Spinal cord (tissue), 10 donors: ENCODE measurements around the gene MPPED2. TPM values are rescaled to one million over a fixed set of nuclear protein-coding genes. Genes with fewer than 3 reads are reported as not detected.

Experiments
- DNase-seq, 6 donors: peaks; one replicate each; pipeline versions ENCODE4 v3.0.0 to v3.0.0-alpha.2; 2013 to 2015; ENCODE audit warnings: low spot score in 6 of 6, low read depth in 4 of 6
- H3K27ac ChIP-seq: one replicate; pipeline ENCODE4 v1.5.1; 2013; ENCODE audit warnings: low read depth, low read length, control low read depth
- H3K27me3 ChIP-seq: one replicate; pipeline ENCODE4 v1.6.1; 2013; ENCODE audit warnings: low read length; ENCODE audit not compliant: control insufficient read depth, insufficient read depth
- H3K36me3 ChIP-seq: one replicate; pipeline ENCODE4 v1.6.1; 2013; ENCODE audit warnings: low read length; ENCODE audit not compliant: control insufficient read depth, insufficient read depth
- H3K4me1 ChIP-seq: one replicate; pipeline ENCODE4 v1.6.1; 2013; ENCODE audit warnings: low read length; ENCODE audit not compliant: control insufficient read depth, insufficient read depth
- H3K4me3 ChIP-seq: one replicate; pipeline ENCODE4 v1.5.1; 2013; ENCODE audit warnings: low read depth, low read length, control low read depth
- H3K9me3 ChIP-seq: one replicate; pipeline ENCODE4 v1.6.1; 2013; ENCODE audit warnings: low read length; ENCODE audit not compliant: control insufficient read depth, insufficient read depth
- WGBS: methylation state at CpG from one replicate; pipeline ENCODE4 v1.1.5; 2013; ENCODE audit warnings: missing lambda C conversion rate; ENCODE audit not compliant: insufficient coverage; 5-methylcytosine and 5-hydroxymethylcytosine counted together
- polyA plus RNA-seq, 2 donors: library from polyadenylated mRNA; unstranded; fragments of 120-200 nt; gene quantifications; one replicate each; pipeline ENCODE4 v1.2.1, GENCODE V29; 2013; ENCODE audit not compliant: insufficient read length in 2 of 2
- total RNA-seq, 2 donors: library from RNA; depleted of rRNA in 1 of 2; stranded (reverse); fragments of 120-200 nt in 1 of 2; fragments of >200 nt in 1 of 2; gene quantifications; one replicate each; pipeline versions ENCODE4 v1.2.3 to v1.2.4, GENCODE V29; 2013 to 2014
- donor health status: healthy.

MPPED2 gene
- total and polyA plus RNA-seq, 4 donors: 30.7 to 72.2 (median 71.0) TPM

- Histone ChIP-seq H3K9me3 (no peaks in the 10 kb centered on the region), H3K4me3 (no peak overlapping the region), H3K4me1 (peaks cover 4% of the 10 kb centered on the region), H3K27ac (no peak overlapping the region), H3K27me3 (no peaks in the 10 kb centered on the region), H3K36me3 (no peaks in the 10 kb centered on the region)
- no peak for DNase-seq
- WGBS: no CpG with 5 or more reads among the region's 1 CpG
Measured at GRCh38 chr11:30453705-30454104, 132.4 kb downstream of the MPPED2 start.

- peaks cover 4% of the 10 kb centered on the region for H3K4me1 ChIP-seq
- no CpG with 5 or more reads among the region's 1 CpG for WGBS
Measured at GRCh38 chr11:30452842-30453241, 133.3 kb downstream of the MPPED2 start.

GRCh38 chr11:30452114-30452513 lies 134.0 kb downstream of the MPPED2 start:
- no peaks in the 10 kb centered on the region for H3K36me3 ChIP-seq
- H3K27me3 ChIP-seq: no peaks in the 10 kb centered on the region
- H3K4me3 ChIP-seq: no peak overlapping the region
- no peak for DNase-seq
- no peak overlapping the region for H3K27ac ChIP-seq
- peaks cover 4% of the 10 kb centered on the region for H3K4me1 ChIP-seq
- no peaks in the 10 kb centered on the region for H3K9me3 ChIP-seq
- WGBS: 79% methylated on average over 3 of the region's 4 CpGs

More at GRCh38 chr11:30452842-30453241, 133.3 kb downstream of the MPPED2 start:
- no peaks in the 10 kb centered on the region for H3K36me3 ChIP-seq
- no peaks in the 10 kb centered on the region for H3K9me3 ChIP-seq
- DNase-seq: no peak
- H3K27ac ChIP-seq: no peak overlapping the region
- no peak overlapping the region for H3K4me3 ChIP-seq
- no peaks in the 10 kb centered on the region for H3K27me3 ChIP-seq

GRCh38 chr11:30451626-30452025 lies 134.5 kb downstream of the MPPED2 start:
- H3K27ac ChIP-seq: no peak overlapping the region
- H3K36me3 ChIP-seq: no peaks in the 10 kb centered on the region
- no peaks in the 10 kb centered on the region for H3K27me3 ChIP-seq
- H3K4me3 ChIP-seq: no peak overlapping the region
- WGBS: 63% methylated on average over 4 of the region's 5 CpGs
- peaks cover 8% of the 10 kb centered on the region for H3K4me1 ChIP-seq
- DNase-seq: no peak
- no peaks in the 10 kb centered on the region for H3K9me3 ChIP-seq

GRCh38 chr11:30451167-30451566 lies 135.0 kb downstream of the MPPED2 start:
- WGBS: no CpG with 5 or more reads among the region's 1 CpG
- H3K27me3 ChIP-seq: no peaks in the 10 kb centered on the region
- no peak for DNase-seq
- no peak overlapping the region for H3K27ac ChIP-seq
- no peaks in the 10 kb centered on the region for H3K9me3 ChIP-seq
- no peak overlapping the region for H3K4me3 ChIP-seq
- H3K36me3 ChIP-seq: no peaks in the 10 kb centered on the region
- H3K4me1 ChIP-seq: peaks cover 12% of the 10 kb centered on the region

GRCh38 chr11:30447058-30447640 lies 139.0 kb downstream of the MPPED2 start:
- 40% methylated on average over 7 of the region's 9 CpGs for WGBS
- DNase-seq: peak in 1 of 6 donors; percentile 76
- Histone ChIP-seq H3K36me3 (no peaks in the 10 kb centered on the region), H3K27ac (no peak overlapping the region), H3K9me3 (no peaks in the 10 kb centered on the region), H3K27me3 (no peaks in the 10 kb centered on the region), H3K4me1 (peaks cover 10% of the 10 kb centered on the region), H3K4me3 (no peak overlapping the region)

GRCh38 chr11:30446520-30446919 lies 139.6 kb downstream of the MPPED2 start:
- Histone ChIP-seq H3K4me3 (no peak overlapping the region), H3K4me1 (peaks cover 8% of the 10 kb centered on the region), H3K9me3 (no peaks in the 10 kb centered on the region), H3K27ac (peak overlapping the region; percentile 37), H3K36me3 (no peaks in the 10 kb centered on the region), H3K27me3 (no peaks in the 10 kb centered on the region)
- peak in 4 of 6 donors; percentile 32 to 94 (median 54) for DNase-seq
- WGBS: 25% methylated on average over 2 of the region's 7 CpGs

- Histone ChIP-seq H3K9me3 (no peaks in the 10 kb centered on the region), H3K4me1 (peaks cover 8% of the 10 kb centered on the region), H3K27ac (no peak overlapping the region), H3K36me3 (no peaks in the 10 kb centered on the region), H3K4me3 (no peak overlapping the region), H3K27me3 (no peaks in the 10 kb centered on the region)
- no CpG with 5 or more reads among the region's 2 CpGs for WGBS
- DNase-seq: no peak
Measured at GRCh38 chr11:30445056-30445455, 141.1 kb downstream of the MPPED2 start.

- H3K4me1 ChIP-seq: no peaks in the 10 kb centered on the region
- no peaks in the 10 kb centered on the region for H3K27me3 ChIP-seq
- WGBS: 83% methylated on average over 3 of the region's 4 CpGs
- H3K27ac ChIP-seq: no peak overlapping the region
- H3K4me3 ChIP-seq: no peak overlapping the region
- H3K36me3 ChIP-seq: no peaks in the 10 kb centered on the region
- H3K9me3 ChIP-seq: no peaks in the 10 kb centered on the region
- no peak for DNase-seq
Measured at GRCh38 chr11:30440510-30440909, 145.6 kb downstream of the MPPED2 start.

DNA sequence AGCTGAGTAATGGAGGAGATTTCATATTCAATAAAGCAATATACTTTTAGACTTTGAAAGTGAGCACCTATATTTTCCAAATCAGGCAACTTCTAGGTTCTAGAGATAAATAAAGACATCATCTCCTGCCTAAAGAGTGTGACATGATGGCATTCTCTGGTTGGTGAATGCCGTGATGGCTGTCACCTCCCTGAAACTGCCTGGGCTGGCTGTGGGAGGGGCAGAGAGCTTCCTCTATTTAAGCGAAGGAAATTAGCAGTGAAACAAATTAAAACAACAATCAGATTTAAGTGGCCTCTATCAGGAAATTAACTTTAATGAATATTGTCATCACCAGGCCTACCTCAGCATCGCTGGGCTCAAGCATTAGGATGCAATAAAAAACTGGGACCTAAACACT lies 149.4 kb downstream of the MPPED2 start:
- no peaks in the 10 kb centered on the region for H3K27me3 ChIP-seq
- no peaks in the 10 kb centered on the region for H3K4me1 ChIP-seq
- H3K4me3 ChIP-seq: no peak overlapping the region
- H3K36me3 ChIP-seq: no peaks in the 10 kb centered on the region
- peak in 1 of 6 donors; percentile 87 for DNase-seq
- no peak overlapping the region for H3K27ac ChIP-seq
- H3K9me3 ChIP-seq: no peaks in the 10 kb centered on the region
- 100% methylated on average over 1 of the region's 3 CpGs for WGBS
